ENCODE results near the gene GRB7.

GRB7 gene

DNA sequence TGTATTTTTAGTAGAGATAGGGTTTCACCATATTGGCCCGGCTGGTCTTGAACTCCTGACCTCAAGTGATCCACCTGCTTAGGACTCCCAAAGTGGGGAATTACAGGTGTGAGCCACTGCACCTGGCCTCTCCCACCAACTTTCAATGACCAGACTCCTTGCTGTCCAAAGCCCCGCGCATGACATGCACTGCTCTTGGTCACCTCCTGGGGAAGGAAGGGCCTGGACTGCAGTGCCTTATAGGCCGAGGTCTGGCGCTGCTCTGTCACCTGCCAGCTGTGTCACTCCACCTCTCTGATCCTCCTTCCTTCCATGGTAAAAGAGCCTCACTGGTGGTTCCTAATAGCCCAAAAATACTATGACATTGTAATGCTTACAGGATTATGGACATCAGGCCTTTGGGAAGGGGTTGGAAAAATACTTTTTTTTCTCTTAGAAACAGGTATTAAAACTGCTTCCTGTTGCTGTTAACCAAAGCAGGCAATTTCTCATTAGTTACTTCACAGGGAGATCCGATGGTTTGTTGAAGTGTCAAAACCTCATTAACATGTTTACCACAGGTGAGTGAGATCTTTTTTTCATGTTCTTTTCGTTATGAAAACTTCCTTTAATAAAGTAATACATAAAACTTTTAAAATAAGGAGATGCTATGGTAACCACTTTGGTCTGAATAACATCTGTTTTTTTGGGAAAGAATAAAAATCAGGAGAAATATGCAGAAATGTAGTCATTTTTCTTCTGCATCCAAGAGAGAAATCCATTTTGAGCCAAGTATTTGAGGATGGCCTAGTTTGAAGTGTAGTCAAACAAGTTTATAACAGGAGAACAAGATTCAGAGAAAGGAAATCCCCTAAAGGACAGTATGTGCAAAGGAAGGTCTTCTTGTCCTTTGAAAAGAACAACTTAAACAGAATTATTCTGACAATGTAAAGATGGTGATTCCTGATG, 35.5 kb downstream of the GRB7 start:
- DNase-seq (ENCODE audit: low read depth) = no peak

DNA sequence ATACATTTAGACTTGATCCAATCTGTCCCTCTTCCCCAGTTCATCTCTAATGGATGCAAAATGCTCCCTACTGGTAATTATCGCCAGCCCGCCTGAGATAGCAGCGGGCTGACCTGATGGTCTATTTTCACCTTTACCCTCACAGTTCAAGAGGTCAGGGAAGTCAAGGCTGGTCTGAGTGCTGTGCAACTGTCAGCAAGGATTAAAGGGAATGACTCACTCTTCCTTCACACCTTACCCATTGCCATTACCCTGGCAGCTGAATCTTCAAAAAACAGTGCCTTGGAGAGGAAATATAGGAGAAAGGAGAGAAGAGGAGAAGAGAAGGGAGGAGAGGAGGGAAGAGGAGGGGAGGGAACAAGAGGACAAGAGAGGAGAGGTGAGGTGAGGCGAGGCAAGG, 36.3 kb downstream of the GRB7 start:
- DNase-seq (ENCODE audit: low read depth) = no peak

DNA sequence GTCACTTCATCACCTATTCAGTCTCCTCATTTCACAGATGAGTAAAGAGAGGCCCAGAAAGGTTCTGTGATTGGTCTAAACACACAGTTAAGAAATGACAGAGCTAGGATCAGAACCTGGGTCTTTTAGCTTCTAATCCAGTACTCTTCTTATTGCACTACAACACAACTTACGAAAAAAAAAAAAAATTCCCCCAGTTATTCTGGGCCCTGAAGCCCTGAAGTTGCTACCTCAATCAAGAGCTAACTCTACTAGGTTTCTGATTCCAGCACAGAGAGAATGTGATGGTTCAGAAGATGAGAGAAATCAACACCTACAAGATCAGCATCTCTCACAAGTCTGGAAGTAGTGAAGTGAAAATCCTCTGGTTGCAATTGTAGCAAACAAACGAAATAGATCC, 37.3 kb downstream of the GRB7 start:
- DNase-seq (ENCODE audit: low read depth) = no peak

DNA sequence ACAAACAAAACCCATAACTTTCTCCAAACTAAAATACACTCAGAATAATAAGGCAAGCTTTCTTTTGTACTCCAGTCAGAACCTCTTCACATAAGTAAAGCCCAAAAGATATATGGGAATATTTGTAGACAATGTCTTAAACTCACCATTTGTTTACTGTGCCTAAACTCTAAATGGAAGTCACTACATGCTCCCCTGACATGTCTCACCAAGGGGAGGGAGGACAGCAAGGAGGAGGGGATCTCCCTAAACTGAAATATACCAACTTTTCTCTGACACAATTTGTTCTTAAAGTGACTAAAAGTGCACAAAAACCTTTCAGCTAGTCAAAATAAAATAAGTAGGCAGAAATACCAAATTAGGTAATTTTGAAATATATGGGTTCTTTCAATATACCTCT, 38.5 kb downstream of the GRB7 start:
- DNase-seq (ENCODE audit: low read depth) = no peak

DNA sequence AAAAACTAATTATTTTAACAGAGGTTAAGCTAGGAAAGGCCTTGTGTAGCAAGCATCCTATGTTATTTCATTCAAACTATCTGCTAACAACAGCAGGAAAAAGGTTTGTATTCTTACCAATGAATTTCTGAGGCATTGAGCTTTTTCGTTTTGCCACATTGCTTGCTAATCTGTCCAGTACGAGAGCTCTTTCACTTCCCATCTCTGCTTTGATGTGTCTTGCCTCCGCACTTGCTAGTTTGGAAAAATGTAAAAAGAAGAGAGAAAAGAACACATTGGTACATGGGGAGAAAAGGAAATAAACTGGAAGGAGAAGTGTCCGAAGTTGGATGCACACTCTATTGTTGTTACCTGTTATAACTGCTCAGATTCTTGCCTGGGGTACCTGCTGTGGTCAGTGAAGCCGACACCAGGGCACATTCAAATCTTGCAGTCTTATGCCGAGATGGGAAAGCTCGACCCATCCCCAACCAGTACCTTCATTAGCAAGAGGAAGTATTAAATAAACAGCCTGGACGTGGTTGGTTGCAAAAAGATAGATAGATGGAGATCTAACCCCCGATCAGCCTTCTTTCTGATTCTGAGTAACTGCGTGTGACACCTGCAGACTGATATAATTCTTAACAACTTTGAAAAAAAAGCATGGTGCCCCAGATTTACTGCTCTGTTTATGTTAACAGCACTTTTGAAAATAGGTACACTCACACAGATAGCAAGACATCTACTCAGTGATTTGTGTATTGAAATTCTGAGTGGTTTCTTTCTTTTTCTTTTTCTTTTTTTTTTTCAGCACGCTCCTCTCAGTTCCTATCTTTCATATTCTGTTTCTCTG, 40.0 kb downstream of the GRB7 start:
- no peak for DNase-seq (ENCODE audit: low read depth)

DNA sequence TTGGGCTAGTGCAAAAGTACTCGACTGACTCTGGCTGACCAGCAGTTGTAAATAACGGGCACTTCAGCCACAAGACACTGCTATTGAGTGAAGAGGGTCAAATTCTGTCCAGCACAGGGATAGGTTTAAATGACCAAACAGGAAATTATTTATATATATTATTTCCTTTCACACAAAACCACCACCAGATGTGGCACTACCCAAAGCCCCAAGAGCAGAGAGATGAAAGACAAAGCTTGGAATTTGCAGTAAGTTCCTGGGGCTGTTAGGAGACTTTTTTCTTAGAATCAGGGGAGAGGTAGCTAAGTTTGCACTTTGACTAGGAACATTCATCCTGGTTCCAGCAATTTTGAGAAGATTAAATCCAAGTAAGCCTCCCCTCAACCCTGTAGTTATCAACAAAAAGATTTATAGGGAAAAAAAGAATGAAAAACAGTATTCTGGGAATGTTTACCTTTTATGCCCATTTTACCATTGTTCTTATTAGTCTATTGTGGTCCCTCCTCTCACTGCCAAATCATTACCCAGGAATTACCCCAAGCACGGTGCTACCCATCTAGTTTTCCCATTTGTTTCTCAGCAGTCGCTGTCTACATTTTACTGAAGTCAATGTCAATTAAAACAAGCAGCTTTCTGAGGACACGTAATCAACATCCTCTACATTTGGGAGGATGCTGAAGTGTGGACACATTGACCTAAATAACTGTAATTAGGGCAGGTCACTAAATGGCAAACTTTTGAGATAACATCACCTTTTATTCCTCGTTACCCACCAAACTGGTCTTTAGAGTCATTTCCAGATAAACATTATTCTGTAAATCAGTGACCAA, 43.5 kb downstream of the GRB7 start:
- peak; percentile 4 for DNase-seq (ENCODE audit: low read depth)

DNA sequence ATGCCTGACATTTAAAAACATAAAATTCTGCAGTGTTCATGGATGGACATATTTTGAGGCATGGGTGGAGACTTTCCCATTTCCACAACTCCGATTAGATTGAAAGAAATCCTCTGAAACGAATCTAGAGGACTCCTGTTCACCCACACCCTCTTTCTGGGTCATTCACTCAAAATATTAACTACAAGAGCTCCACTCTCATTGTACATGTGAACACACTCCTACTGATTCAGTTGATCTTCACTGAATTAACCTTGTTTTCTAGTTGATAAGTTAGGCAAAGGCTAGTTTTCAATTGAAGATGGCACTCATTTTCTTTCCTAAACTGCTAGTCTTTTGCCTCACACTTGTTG, 44.1 kb downstream of the GRB7 start:
- DNase-seq (ENCODE audit: low read depth) = no peak

DNA sequence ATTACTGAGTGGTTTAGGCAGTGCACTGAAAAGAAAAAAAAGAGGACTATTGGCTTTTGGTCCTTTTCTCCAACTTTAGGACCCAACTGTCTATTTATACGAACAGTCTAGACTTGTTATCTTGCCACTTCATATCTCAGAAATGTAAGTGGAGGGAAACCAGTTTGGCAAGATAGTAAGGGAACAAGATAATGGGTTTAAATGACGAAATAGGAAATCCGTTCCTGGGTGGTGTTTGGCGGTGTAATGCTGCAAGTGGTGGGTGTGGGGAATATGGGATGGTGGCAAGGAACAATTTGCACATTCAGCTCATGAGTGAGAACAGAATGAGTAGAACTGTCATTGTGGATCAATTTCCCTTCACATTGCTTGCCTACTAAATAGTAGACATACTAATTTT, 44.7 kb downstream of the GRB7 start:
- peak; percentile 95 for DNase-seq (ENCODE audit: low read depth)

DNA sequence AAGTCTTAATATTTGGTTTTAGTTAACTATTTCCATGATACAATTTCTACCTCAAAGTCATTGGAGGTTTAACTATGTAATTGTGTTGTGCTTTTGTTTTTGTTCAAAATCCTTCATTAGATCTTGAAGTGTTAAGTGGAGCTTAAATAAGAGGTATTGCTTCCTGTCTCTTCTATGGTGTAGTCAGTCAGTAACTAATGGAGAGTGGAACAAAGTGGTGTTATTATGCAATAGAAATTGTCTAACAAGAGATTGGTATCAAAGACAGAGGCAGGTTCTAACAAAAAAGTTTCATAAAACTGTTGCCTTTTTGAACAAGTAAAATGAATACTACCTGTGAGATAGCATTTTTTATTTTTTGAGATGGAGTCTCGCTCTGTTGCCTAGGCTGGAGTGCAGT, 45.2 kb downstream of the GRB7 start:
- DNase-seq (ENCODE audit: low read depth) = peak; percentile 74

DNA sequence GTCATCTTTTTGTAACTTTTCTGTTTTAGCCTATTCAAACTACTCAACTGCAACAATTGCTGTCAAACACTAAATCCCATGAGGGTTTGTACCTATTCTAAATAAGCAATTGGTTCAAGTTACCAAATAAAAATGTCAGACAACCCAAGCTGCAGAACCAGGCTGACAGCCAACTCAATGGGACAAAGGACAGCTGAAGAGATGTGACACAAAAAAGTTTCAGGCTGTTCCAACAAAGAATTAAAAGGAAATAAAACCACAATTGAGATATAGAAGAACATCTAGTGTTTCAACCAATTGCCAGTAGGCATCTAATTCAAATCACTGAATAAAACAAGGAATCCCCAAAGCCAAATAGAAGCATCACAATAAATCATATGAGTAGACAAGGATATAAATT, 49.3 kb downstream of the GRB7 start:
- no peak for DNase-seq (ENCODE audit: low read depth)

DNA sequence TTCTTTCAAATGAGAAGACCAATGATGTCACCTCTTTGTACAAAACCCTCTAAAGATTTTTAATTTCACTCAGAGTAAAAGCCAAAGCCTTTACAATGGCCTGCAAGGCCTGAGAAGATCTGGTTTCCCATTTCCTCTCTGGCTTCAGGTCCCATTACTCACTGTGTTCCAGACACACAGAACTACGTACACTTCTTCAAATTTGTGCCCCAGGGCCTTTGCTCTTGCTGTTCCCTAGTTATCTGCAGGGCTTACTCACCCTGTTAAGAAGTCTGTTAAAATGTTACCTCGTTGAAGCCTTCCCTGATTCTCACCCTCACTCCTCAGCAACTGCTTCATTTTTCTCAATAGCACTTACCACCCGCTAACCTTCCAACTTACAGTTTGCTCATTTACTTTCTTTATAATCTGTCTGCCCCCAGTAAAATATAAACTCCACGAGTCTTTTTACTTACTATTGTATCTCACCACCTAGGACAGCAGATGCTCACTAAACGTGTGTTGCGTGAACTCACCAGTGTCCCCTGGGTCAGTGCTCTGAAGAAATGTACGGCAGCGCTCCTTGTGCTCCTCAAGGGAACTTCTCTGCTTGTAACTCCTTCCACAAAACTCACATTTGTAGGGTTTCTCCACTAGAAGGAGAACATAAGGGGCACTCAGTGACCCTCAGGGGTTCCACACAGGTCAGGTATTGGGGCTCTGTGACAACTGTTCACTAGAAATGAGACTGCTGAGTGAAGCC, 50.2 kb downstream of the GRB7 start:
- no peak for DNase-seq (ENCODE audit: low read depth)

DNA sequence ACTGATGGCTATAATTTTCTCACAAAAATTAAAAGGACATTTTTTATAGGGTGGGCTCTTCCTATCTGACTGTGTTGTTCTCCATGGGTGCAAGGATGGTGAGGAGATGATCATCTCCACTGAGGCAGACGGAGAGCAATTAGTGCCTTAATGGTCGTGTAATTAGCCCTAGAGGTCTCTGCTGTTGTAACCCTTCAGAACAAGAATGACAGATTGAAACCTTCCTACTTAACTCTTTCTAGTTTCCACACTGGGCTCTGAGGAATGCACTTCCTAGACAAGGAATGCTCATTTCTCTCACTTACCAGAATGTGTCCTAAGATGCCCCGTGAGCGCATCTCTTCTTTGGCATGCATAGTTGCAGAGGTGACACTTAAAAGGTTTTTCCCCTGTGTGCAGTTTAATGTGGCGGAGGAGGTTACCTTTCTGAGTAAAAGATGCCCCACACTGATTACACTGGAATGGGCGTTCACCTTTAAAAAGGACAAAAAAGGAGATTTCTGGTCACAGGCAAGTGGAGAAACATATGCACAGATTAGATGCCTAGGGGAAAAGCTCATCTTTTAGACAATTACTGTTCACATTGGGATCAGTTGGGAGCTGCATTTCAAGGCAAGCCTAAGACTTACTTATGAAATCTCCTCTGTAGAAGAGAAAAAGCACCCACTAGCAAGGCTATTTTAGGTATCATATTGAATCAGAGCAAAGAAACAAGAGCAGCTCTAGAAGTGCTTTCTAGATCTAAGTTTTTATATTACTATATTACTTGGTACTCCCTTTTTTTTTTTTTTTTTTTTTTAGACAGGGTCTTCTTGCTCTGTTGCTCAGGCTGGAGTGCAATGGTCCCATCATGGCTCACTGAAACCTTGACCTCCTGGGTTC, 53.6 kb downstream of the GRB7 start:
- DNase-seq (ENCODE audit: low read depth) = no peak

DNA sequence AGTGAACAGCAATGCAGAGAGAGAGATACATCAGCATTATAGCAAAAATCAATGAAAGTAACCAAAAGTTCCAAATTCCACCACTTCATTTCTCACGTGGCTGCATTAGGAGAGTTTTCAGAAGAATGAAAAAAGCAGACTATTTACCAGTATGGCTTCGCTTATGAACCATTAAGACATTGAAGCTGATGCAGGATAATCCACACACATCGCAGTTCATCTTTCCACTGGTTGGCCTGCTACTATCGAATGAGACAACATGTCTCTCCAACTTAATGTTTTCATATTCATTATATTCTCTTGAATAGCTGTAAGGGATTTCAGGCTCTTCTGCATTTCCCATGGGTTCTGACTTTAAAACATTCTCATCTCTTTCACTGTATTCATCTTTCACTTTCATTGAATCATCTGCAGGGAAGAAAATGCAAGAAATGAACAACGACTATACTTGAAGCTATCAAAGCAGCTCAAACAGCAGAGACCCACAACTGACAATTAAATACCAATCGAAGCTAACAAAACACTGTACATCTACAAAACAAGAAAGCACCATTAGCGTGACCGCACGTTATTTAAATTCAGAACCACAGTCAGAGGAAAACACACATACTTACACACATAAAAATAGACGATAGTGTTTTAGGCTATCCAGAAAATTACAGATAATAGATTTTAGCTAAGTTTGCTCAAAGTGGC, 54.9 kb downstream of the GRB7 start:
- DNase-seq (ENCODE audit: low read depth) = no peak

DNA sequence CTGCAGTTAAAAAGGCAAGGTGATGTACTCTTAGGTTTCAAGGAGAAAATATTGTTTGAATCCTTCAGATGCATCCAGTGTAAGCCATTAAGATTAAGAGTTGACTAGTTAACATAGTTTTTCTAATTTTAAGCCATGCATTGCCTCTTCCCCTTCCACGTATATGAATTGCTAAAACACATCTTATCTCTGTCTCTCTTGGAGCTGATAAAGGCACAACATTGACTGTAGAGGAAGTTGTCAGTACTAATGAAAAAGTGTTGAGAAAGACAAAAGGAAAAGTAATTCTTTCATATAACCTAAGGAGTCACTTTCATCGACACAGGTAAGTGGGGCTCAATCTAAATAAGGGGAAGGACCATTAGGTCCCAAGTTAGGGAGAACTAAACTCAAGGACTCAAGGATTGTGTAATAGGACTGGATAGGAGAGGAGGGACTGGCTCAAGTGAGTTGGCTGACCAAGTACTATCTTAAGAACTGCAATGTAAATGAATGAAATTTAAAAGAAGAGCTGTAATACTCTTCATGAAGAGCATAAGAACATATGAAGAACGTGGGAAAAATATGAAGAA, 55.6 kb downstream of the GRB7 start:
- DNase-seq (ENCODE audit: low read depth) = no peak

DNA sequence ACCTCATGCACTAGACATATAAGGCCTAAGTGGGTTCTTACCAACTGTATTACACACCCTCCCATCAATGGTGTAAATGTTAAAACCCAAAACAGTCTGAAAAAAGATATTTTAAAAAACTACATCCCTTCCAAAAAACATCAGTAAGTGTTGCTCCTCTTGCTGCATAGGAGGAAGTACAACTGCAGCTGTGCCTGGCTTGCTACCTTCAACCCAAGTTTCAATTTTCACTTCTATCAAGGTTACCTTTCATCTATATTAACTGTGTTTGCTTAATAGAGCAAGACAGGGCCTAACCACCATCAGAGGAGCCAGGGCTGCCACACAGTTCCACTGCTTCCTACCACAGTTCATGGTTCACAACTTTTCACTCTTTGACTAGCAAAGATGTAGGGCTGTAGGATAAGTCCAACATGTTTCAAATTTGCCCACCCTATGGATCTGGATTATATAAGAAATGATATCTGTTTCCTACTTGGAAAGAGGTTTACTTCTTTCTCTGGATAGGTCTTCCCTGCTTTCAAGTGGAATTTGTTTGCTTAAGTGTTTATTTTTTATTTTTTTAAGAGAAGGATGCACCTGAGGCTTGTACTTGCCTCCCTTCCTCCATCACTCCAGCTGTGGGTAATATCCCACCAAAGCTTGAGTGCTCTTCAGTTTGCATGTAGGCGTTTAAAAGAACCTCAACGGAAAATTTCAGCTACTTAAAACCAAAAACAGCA, 56.7 kb downstream of the GRB7 start:
- no peak for DNase-seq (ENCODE audit: low read depth)

Measured in amniotic epithelial cell (primary cell).